ENCODE results near the gene SYT12.

DNA sequence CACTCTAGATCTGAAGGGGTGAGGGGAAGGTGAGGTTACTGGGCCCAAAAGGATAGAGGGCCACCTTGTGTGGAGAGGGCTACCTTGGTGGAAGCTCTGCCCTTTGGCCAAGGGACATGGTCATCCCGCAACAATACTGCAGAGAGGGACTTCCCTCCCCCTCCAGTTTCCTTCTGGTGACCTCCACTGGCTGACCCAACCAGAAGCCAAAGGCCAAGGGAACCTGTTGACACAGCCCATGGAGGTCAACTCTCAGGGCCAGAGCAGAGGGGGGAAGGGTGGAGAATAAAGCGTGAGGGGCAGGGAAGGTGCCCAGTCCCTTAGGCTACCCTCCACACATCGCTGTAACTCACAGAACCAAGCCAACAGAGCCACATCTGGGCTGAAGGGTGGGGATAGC lies 18.7 kb downstream of the SYT12 start:
- TF ChIP-seq, protein P1, sequence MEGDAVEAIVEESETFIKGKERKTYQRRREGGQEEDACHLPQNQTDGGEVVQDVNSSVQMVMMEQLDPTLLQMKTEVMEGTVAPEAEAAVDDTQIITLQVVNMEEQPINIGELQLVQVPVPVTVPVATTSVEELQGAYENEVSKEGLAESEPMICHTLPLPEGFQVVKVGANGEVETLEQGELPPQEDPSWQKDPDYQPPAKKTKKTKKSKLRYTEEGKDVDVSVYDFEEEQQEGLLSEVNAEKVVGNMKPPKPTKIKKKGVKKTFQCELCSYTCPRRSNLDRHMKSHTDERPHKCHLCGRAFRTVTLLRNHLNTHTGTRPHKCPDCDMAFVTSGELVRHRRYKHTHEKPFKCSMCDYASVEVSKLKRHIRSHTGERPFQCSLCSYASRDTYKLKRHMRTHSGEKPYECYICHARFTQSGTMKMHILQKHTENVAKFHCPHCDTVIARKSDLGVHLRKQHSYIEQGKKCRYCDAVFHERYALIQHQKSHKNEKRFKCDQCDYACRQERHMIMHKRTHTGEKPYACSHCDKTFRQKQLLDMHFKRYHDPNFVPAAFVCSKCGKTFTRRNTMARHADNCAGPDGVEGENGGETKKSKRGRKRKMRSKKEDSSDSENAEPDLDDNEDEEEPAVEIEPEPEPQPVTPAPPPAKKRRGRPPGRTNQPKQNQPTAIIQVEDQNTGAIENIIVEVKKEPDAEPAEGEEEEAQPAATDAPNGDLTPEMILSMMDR (IDR thresholded peaks at IDR 0.05) = no peak
- TF ChIP-seq EZH2 (IDR thresholded peaks at IDR 0.05; ENCODE audit: borderline replicate concordance, insufficient read depth, low read depth, low read length, poor library complexity, severe bottlenecking) = no peak

Data from B cell (primary cell).